ENCODE results near the gene PARS2. TPM values are rescaled to one million over a fixed set of nuclear protein-coding genes. Genes with fewer than 3 reads are reported as not detected.

Gene PARS2
- polyA plus RNA-seq, 1 donor from 2014 or later = 1.9 TPM

- H2AFZ ChIP-seq (ENCODE audit: low read depth, low read length) = no peak overlapping the region
- TF ChIP-seq TAF1 (IDR thresholded peaks at IDR 0.05; ENCODE audit: low read depth) (no peak), EP300 (conservative IDR thresholded peaks at IDR 0.05; ENCODE audit: poor library complexity, severe bottlenecking) (no peak), SMC3 (conservative IDR thresholded peaks at IDR 0.05; ENCODE audit: poor library complexity) (no peak), CTCF (IDR thresholded peaks at IDR 0.05; ENCODE audit: poor library complexity, severe bottlenecking) (no peak), MXI1 (conservative IDR thresholded peaks at IDR 0.05; ENCODE audit: poor library complexity, severe bottlenecking) (no peak), EZH2 (IDR thresholded peaks at IDR 0.05; ENCODE audit: borderline replicate concordance, insufficient read depth, low read length, poor library complexity, severe bottlenecking) (no peak)
- H3K9me3 ChIP-seq (ENCODE audit: low read length) = no peaks in the 10 kb centered on the region
- H3K4me2 ChIP-seq (ENCODE audit: low read length) = no peak overlapping the region
- H3K79me2 ChIP-seq (replicated peaks; ENCODE audit: insufficient read depth, low read length) = no peaks in the 10 kb centered on the region
- no peak overlapping the region for H3K4me3 ChIP-seq (ENCODE audit: low read length)
- no peak overlapping the region for H3K9ac ChIP-seq (ENCODE audit: low read length)
- no peaks in the 10 kb centered on the region for H4K20me1 ChIP-seq (ENCODE audit: insufficient read depth)
- H3K27ac ChIP-seq (ENCODE audit: low read length) = no peak overlapping the region
- no peaks in the 10 kb centered on the region for H3F3A ChIP-seq (ENCODE audit: insufficient read depth, low read length, poor library complexity, severe bottlenecking)
- no peaks in the 10 kb centered on the region for H3K36me3 ChIP-seq (ENCODE audit: insufficient read depth, low read length)
- no peaks in the 10 kb centered on the region for H3K9me2 ChIP-seq (ENCODE audit: insufficient read depth, low read length)
- no peaks in the 10 kb centered on the region for H3K27me3 ChIP-seq (ENCODE audit: insufficient read depth, low read depth, low read length)
These were observed 31.6 kb upstream of the PARS2 start for GRCh38 chr1:54795841-54796468.

- TF ChIP-seq REST (IDR thresholded peaks at IDR 0.05; ENCODE audit: borderline replicate concordance) (no peak), TAF1 (IDR thresholded peaks at IDR 0.05; ENCODE audit: low read depth) (no peak), EP300 (conservative IDR thresholded peaks at IDR 0.05; ENCODE audit: poor library complexity, severe bottlenecking) (no peak), EZH2 (IDR thresholded peaks at IDR 0.05; ENCODE audit: borderline replicate concordance, insufficient read depth, low read length, poor library complexity, severe bottlenecking) (no peak), RAD21 (conservative IDR thresholded peaks at IDR 0.05) (peak; percentile 1), MXI1 (conservative IDR thresholded peaks at IDR 0.05; ENCODE audit: poor library complexity, severe bottlenecking) (no peak), CTCF (IDR thresholded peaks at IDR 0.05; ENCODE audit: poor library complexity, severe bottlenecking) (peak; percentile 11), SMC3 (conservative IDR thresholded peaks at IDR 0.05; ENCODE audit: poor library complexity) (no peak)
- Histone ChIP-seq H3K27ac (ENCODE audit: low read length) (no peak overlapping the region), H3K9me3 (ENCODE audit: low read length) (no peaks in the 10 kb centered on the region), H2AFZ (ENCODE audit: low read depth, low read length) (no peak overlapping the region), H3K4me3 (ENCODE audit: low read length) (no peak overlapping the region), H4K20me1 (ENCODE audit: insufficient read depth) (no peaks in the 10 kb centered on the region), H3K4me2 (ENCODE audit: low read length) (no peak overlapping the region), H3K9ac (ENCODE audit: low read length) (no peak overlapping the region), H3F3A (ENCODE audit: insufficient read depth, low read length, poor library complexity, severe bottlenecking) (no peaks in the 10 kb centered on the region), H3K36me3 (ENCODE audit: insufficient read depth, low read length) (no peaks in the 10 kb centered on the region), H3K79me2 (replicated peaks; ENCODE audit: insufficient read depth, low read length) (no peaks in the 10 kb centered on the region), H3K27me3 (ENCODE audit: insufficient read depth, low read depth, low read length) (no peaks in the 10 kb centered on the region), H3K9me2 (ENCODE audit: insufficient read depth, low read length) (no peaks in the 10 kb centered on the region)
These were observed 31.0 kb upstream of the PARS2 start for GRCh38 chr1:54795356-54795665.
